HEK293 (cell line): ENCODE measurements around the gene B3GLCT.
"Not testable (repeated sequence)": the region's sequence is repeated elsewhere in the genome, so short reads cannot be mapped to it uniquely, and the experiment has no call there.

Source experiments
- CTCF ChIA-PET: fragments of 350-600 bp; formaldehyde crosslinking; extraction: SDS; loops from one replicate; lab custom pipeline; 2021; ENCODE audit warnings: antibody characterized with exemption; lab: Yijun Ruan, JAX
- POLR2A ChIA-PET: fragments of 300-600 bp; formaldehyde crosslinking; extraction: SDS; loops from one replicate; lab custom pipeline; 2020; ENCODE audit warnings: antibody characterized with exemption, inconsistent platforms; lab: Yijun Ruan, JAX
- H3K27ac ChIP-seq: fragments of 200-500 bp; sonication (Bioruptor generic); 2 replicates; pipeline ENCODE4 v1.5.1; 2014; ENCODE audit warnings: low read depth, low read length, control low read depth, inconsistent platforms; ENCODE audit errors: extremely low read depth
- H3K36me3 ChIP-seq, 2 experiments: fragments of 200-500 bp in 1 of 2; sonication (Bioruptor generic) in 1 of 2; 1 replicate in 1 of 2; 2 replicates in 1 of 2; pipeline ENCODE4 v1.5.1; 2014 to 2017; ENCODE audit warnings: inconsistent platforms in 2 of 2, low read length in 2 of 2; ENCODE audit not compliant: control insufficient read depth in 2 of 2, insufficient read depth in 1 of 2
- H3K4me1 ChIP-seq: fragments of 200-500 bp; sonication (Bioruptor generic); 2 replicates; pipeline ENCODE4 v1.5.1; 2014; ENCODE audit warnings: mild to moderate bottlenecking, low read length, inconsistent platforms; ENCODE audit not compliant: control insufficient read depth, insufficient read depth
- H3K4me3 ChIP-seq: 2 replicates; pipeline ENCODE4 v1.5.1; 2011; ENCODE audit warnings: low read depth, mild to moderate bottlenecking, control low read depth, low read length, moderate library complexity
- H3K9me3 ChIP-seq: fragments of 200-500 bp; sonication (Bioruptor generic); 2 replicates; pipeline ENCODE4 v1.5.1; 2014; ENCODE audit warnings: low read depth, low read length, inconsistent platforms; ENCODE audit not compliant: control insufficient read depth, insufficient read depth
- MEIS1 ChIP-seq: sonication (generic); formaldehyde crosslinking; IDR thresholded peaks from 2 replicates; pipeline ENCODE4 v1.8.1; 2022; ENCODE audit warnings: missing genetic modification reagents, mild to moderate bottlenecking, borderline replicate concordance
- MYNN ChIP-seq: fragments of 450-650 bp; formaldehyde crosslinking; IDR thresholded peaks from 2 replicates; pipeline ENCODE4 v1.5.1; 2016; ENCODE audit warnings: missing biosample characterization, missing genetic modification characterization, borderline replicate concordance
- PRDM1 ChIP-seq: fragments of 450-650 bp; formaldehyde crosslinking; IDR thresholded peaks from 2 replicates; pipeline ENCODE4; 2016; ENCODE audit warnings: missing biosample characterization, missing genetic modification characterization
- TCF7L2 ChIP-seq: IDR thresholded peaks from 2 replicates; pipeline ENCODE4 v1.6.1; 2011; ENCODE audit warnings: low read depth, mild to moderate bottlenecking, inconsistent platforms, low read length, moderate library complexity, borderline replicate concordance
- YY2 ChIP-seq: fragments of 450-650 bp; formaldehyde crosslinking; IDR thresholded peaks from 2 replicates; pipeline ENCODE4 v1.5.1; 2016; ENCODE audit warnings: missing biosample characterization, missing genetic modification characterization
- ZNF140 ChIP-seq: fragments of 450-650 bp; formaldehyde crosslinking; IDR thresholded peaks from 2 replicates; pipeline ENCODE4 v1.5.1; 2016; ENCODE audit warnings: missing biosample characterization, missing genetic modification characterization
- ZNF174 ChIP-seq: fragments of 450-650 bp; formaldehyde crosslinking; IDR thresholded peaks from 2 replicates; pipeline ENCODE4 v1.5.0; 2017; ENCODE audit warnings: missing biosample characterization, mild to moderate bottlenecking, missing genetic modification characterization
- ZNF248 ChIP-seq: fragments of 450-650 bp; formaldehyde crosslinking; IDR thresholded peaks from 2 replicates; pipeline ENCODE4 v1.5.1; 2017; ENCODE audit warnings: missing biosample characterization, missing genetic modification characterization
- ZNF292 ChIP-seq: fragments of 450-650 bp; formaldehyde crosslinking; IDR thresholded peaks from 2 replicates; pipeline ENCODE4 v1.5.1; 2016; ENCODE audit warnings: low read depth, missing biosample characterization, missing genetic modification characterization, borderline replicate concordance
- ZNF449 ChIP-seq: fragments of 450-650 bp; formaldehyde crosslinking; IDR thresholded peaks from 2 replicates; pipeline ENCODE4 v1.5.1; 2017; ENCODE audit warnings: missing biosample characterization, mild to moderate bottlenecking, missing genetic modification characterization, moderate library complexity
- ZNF488 ChIP-seq: fragments of 450-650 bp; formaldehyde crosslinking; IDR thresholded peaks from 2 replicates; pipeline ENCODE4 v1.5.1; 2016; ENCODE audit warnings: missing biosample characterization, missing genetic modification characterization
- ZNF513 ChIP-seq: fragments of 450-650 bp; IDR thresholded peaks from 2 replicates; pipeline ENCODE4 v1.5.1; 2018; ENCODE audit warnings: missing biosample characterization, missing genetic modification characterization
- ZNF530 ChIP-seq: fragments of 450-650 bp; formaldehyde crosslinking; IDR thresholded peaks from 2 replicates; pipeline ENCODE4 v1.5.1; 2016; ENCODE audit warnings: low read depth, missing biosample characterization, missing genetic modification characterization
- ZNF571 ChIP-seq: fragments of 450-650 bp; formaldehyde crosslinking; IDR thresholded peaks from 2 replicates; pipeline ENCODE4 v1.5.0; 2017; ENCODE audit warnings: missing biosample characterization, missing genetic modification characterization
- ZNF664 ChIP-seq: fragments of 450-650 bp; formaldehyde crosslinking; IDR thresholded peaks from 2 replicates; pipeline ENCODE4 v1.5.1; 2016; ENCODE audit warnings: missing biosample characterization, missing genetic modification characterization
- ZNF76 ChIP-seq: fragments of 450-650 bp; formaldehyde crosslinking; IDR thresholded peaks from 2 replicates; pipeline ENCODE4; 2016; ENCODE audit warnings: low read depth, missing biosample characterization, missing genetic modification characterization, borderline replicate concordance
- ZSCAN23 ChIP-seq: fragments of 450-650 bp; formaldehyde crosslinking; IDR thresholded peaks from 2 replicates; pipeline ENCODE4 v1.5.1; 2016; ENCODE audit warnings: missing biosample characterization, missing genetic modification characterization
- TF ChIP-seq, protein P1 (sequence below): fragments of 450-650 bp; formaldehyde crosslinking; IDR thresholded peaks from 2 replicates; pipeline ENCODE4 v1.5.1; 2016; ENCODE audit warnings: missing biosample characterization, missing genetic modification characterization
- TF ChIP-seq, protein P2 (sequence below): fragments of 450-650 bp; formaldehyde crosslinking; IDR thresholded peaks from 2 replicates; pipeline ENCODE4 v1.5.1; 2016; ENCODE audit warnings: missing biosample characterization, missing genetic modification characterization

B3GLCT gene

GRCh38 chr13:31174018-31174417, 25.8 kb upstream of the B3GLCT start (continued):
- TF ChIP-seq ZNF513 (tag by site-specific recombination) (no peak), YY2 (tag by site-specific recombination) (no peak), ZNF174 (tag by site-specific recombination) (no peak), ZNF248 (tag by site-specific recombination) (no peak)

- Histone ChIP-seq H3K36me3 (no peaks in the 10 kb centered on the region), H3K27ac (no peak overlapping the region), H3K9me3 (no peaks in the 10 kb centered on the region), H3K4me1 (no peaks in the 10 kb centered on the region; the same call in 1 of the 2 replicates), H3K4me3 (no peak overlapping the region)
- TF ChIP-seq ZNF292 (tag by site-specific recombination) (no peak), ZNF449 (tag by site-specific recombination) (peak; percentile 15; the same call in 1 of the 2 replicates)
- CTCF ChIA-PET = no interaction called here
- POLR2A ChIA-PET = interaction anchor here (1.2 kb wide), 1 partner anchor 23 kb away, joined by 3 read pairs; the partner anchor contains the start of gene B3GLCT
Measured at GRCh38 chr13:31175847-31176532, 23.8 kb upstream of the B3GLCT start.

DNA sequence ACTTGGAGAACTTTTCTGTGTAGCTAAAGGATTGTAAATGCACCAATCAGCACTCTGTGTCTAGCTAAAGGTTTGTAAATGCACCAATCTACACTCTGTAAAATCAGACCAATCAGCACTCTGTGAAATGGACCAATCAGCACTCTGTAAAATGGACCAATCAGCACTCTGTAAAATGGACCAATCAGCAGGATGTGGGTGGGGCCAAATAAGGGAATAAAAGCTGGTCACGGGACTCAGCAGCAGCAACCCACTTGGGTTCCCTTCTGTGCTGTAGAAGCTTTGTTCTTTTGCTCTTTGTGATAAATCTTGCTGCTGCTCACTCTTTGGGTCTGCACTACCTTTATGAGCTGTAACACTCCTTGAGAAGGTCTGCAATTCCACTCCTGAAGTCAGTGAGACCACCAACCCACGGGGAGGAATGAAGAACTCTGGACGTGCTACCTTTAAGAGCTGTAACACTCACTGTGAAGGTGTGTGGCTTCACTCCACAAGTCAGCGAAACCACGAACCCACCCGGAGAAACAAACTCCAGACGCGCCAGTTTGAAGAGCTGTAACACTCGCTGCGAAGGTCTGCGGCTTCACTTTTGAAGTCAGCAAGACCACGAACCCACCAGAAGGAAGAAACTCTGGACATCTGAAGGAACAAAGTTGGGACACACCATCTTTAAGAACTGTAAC, 21.8 kb upstream of the B3GLCT start:
- H3K27ac ChIP-seq, H3K36me3 ChIP-seq, H3K4me3 ChIP-seq, CTCF ChIA-PET, H3K9me3 ChIP-seq, H3K4me1 ChIP-seq, POLR2A ChIA-PET: not testable (repeated sequence)

DNA sequence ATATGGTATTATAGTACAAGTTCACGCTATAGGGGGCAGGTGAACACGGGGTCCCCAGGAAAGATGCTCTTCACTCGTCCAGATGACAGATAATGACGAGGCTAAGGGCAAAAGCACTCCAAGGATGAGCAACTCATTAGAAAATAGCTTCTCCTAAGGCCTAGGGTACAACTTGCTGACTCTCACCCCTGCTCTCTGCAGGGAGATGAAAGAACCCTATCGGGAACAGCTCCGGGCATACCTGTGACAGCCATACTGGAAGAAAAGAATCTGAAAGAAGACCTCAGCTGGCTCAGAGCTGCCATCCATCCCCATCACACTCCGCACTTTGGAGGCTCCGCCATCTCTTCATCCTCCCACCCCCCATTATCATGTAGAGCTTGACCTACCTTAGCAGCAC, 20.5 kb upstream of the B3GLCT start:
- H3K27ac ChIP-seq = no peak overlapping the region
- H3K9me3 ChIP-seq = no peaks in the 10 kb centered on the region
- ChIA-PET POLR2A (interaction anchor here (0.7 kb wide), 1 partner anchor 18 kb away, joined by 3 read pairs; the partner anchor contains the start of gene HSPH1), CTCF (no interaction called here)
- no peaks in the 10 kb centered on the region for H3K36me3 ChIP-seq
- no peak overlapping the region for H3K4me3 ChIP-seq
- no peaks in the 10 kb centered on the region; the same call in 1 of the 2 replicates for H3K4me1 ChIP-seq
- TF ChIP-seq MYNN (tag by site-specific recombination) (no peak), TCF7L2 (no peak), ZNF664 (tag by site-specific recombination) (no peak), ZNF571 (tag by site-specific recombination) (no peak), ZNF488 (tag by site-specific recombination) (no peak), ZNF530 (tag by site-specific recombination) (no peak), ZNF76 (no peak), PRDM1 (no peak), ZNF140 (tag by site-specific recombination) (no peak), MEIS1 (CRISPR knock-in tag) (no peak), ZSCAN23 (tag by site-specific recombination) (no peak)
- TF ChIP-seq, protein P1, sequence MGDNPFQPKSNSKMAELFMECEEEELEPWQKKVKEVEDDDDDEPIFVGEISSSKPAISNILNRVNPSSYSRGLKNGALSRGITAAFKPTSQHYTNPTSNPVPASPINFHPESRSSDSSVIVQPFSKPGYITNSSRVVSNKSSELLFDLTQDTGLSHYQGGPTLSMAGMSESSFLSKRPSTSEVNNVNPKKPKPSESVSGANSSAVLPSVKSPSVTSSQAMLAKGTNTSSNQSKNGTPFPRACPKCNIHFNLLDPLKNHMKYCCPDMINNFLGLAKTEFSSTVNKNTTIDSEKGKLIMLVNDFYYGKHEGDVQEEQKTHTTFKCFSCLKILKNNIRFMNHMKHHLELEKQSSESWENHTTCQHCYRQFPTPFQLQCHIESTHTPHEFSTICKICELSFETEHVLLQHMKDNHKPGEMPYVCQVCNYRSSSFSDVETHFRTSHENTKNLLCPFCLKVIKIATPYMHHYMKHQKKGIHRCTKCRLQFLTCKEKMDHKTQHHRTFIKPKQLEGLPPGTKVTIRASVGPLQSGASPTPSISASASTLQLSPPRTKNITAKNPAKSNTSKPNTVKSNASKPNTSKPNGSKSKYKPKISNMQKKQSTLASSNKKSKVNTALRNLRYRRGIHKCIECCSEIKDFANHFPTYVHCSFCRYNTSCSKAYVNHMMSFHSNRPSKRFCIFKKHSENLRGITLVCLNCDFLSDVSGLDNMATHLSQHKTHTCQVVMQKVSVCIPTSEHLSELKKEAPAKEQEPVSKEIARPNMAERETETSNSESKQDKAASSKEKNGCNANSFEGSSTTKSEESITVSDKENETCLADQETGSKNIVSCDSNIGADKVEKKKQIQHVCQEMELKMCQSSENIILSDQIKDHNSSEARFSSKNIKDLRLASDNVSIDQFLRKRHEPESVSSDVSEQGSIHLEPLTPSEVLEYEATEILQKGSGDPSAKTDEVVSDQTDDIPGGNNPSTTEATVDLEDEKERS (tag by site-specific recombination) = no peak
- TF ChIP-seq, protein P2, sequence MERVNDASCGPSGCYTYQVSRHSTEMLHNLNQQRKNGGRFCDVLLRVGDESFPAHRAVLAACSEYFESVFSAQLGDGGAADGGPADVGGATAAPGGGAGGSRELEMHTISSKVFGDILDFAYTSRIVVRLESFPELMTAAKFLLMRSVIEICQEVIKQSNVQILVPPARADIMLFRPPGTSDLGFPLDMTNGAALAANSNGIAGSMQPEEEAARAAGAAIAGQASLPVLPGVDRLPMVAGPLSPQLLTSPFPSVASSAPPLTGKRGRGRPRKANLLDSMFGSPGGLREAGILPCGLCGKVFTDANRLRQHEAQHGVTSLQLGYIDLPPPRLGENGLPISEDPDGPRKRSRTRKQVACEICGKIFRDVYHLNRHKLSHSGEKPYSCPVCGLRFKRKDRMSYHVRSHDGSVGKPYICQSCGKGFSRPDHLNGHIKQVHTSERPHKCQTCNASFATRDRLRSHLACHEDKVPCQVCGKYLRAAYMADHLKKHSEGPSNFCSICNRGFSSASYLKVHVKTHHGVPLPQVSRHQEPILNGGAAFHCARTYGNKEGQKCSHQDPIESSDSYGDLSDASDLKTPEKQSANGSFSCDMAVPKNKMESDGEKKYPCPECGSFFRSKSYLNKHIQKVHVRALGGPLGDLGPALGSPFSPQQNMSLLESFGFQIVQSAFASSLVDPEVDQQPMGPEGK (tag by site-specific recombination) = no peak
